Small intestine (tissue), 7 donors: ENCODE data around the gene MMP20. TPM values are rescaled to one million over a fixed set of nuclear protein-coding genes. Genes with fewer than 3 reads are reported as not detected.

ENCODE experiments used
- DNase-seq, 2 donors: peaks; one replicate each; pipeline versions ENCODE4 v3.0.0 to v3.0.0-alpha.2; 2013
- FAIRE-seq: peaks from 2 replicates; lab custom pipeline; 2012; peaks lifted over from hg19 to GRCh38; lab: Jason Lieb, UNC
- H3K27ac ChIP-seq, 3 donors: one replicate each; pipeline ENCODE4 v1.5.1; 2013; ENCODE audit warnings: low read length in 2 of 3, mild to moderate bottlenecking in 2 of 3, control low read depth in 1 of 3, inconsistent platforms in 1 of 3, low read depth in 1 of 3, moderate library complexity in 1 of 3
- H3K27me3 ChIP-seq, 3 donors: one replicate each; pipeline ENCODE4 v1.6.1; 2013; ENCODE audit warnings: low read length in 3 of 3, inconsistent platforms in 1 of 3; ENCODE audit not compliant: control insufficient read depth in 3 of 3, insufficient read depth in 3 of 3
- H3K36me3 ChIP-seq, 3 donors: one replicate each; pipeline ENCODE4 v1.6.1; 2013; ENCODE audit warnings: low read length in 3 of 3, inconsistent platforms in 1 of 3, low read depth in 1 of 3, mild to moderate bottlenecking in 1 of 3, moderate library complexity in 1 of 3; ENCODE audit not compliant: control insufficient read depth in 3 of 3, insufficient read depth in 2 of 3
- H3K4me1 ChIP-seq, 3 donors: one replicate each; pipeline ENCODE4 v1.6.1; 2013; ENCODE audit warnings: low read length in 2 of 3, inconsistent platforms in 1 of 3, low read depth in 1 of 3, mild to moderate bottlenecking in 1 of 3, moderate library complexity in 1 of 3; ENCODE audit not compliant: control insufficient read depth in 3 of 3, insufficient read depth in 2 of 3
- H3K4me3 ChIP-seq, 3 donors: one replicate each; pipeline ENCODE4 v1.5.1; 2013; ENCODE audit warnings: low read length in 3 of 3, control low read depth in 1 of 3, inconsistent platforms in 1 of 3, low read depth in 1 of 3, mild to moderate bottlenecking in 1 of 3, moderate library complexity in 1 of 3
- H3K9me3 ChIP-seq, 2 donors: one replicate each; pipeline ENCODE4 v1.6.1; 2013; ENCODE audit warnings: low read depth in 1 of 2, low read length in 1 of 2; ENCODE audit not compliant: control insufficient read depth in 2 of 2, insufficient read depth in 1 of 2
- WGBS, 3 donors: extraction: QIAGEN DNeasy Blood & Tissue Kit; methylation state at CpG; one replicate each; pipeline ENCODE4 v1.1.7; 2013; 5-methylcytosine and 5-hydroxymethylcytosine counted together
- polyA plus RNA-seq, 4 donors: library from polyadenylated mRNA; stranded (reverse) in 3 of 4; unstranded in 1 of 4; fragments of 200-250 nt in 3 of 4; fragments of 120-200 nt in 1 of 4; gene quantifications; one replicate each; pipeline versions ENCODE4 v1.2.1 to v1.2.3, GENCODE V29; 2013
- donor health status: healthy with polysubstance abuse.
- donor health status: control.
- donor health status: control.
- donor health status: Bipolar disorder and iron deficiency.
- donor health status: healthy.

The MMP20 gene
- polyA plus RNA-seq, 4 donors: 0.03 TPM; not detected in 3

- FAIRE-seq: no peak
- DNase-seq: peak in 1 of 2 donors; percentile 47
- 44 to 54% (median 51%) methylated on average over 2 of the region's 2 CpGs for WGBS, 3 donors
- H3K4me1 ChIP-seq: no peaks in the 10 kb centered on the region
- H3K27me3 ChIP-seq: peaks cover 0 to 2% (median 0%) of the 10 kb centered on the region in 3 donors
- H3K36me3 ChIP-seq: no peaks in the 10 kb centered on the region
- peaks cover 0 to 2% of the 10 kb centered on the region in 2 donors for H3K9me3 ChIP-seq
- H3K27ac ChIP-seq: no peak overlapping the region
- H3K4me3 ChIP-seq: no peak overlapping the region
Observed at GRCh38 chr11:102573851-102574250, 51.3 kb downstream of the MMP20 start.

GRCh38 chr11:102572554-102573220, 52.4 kb downstream of the MMP20 start:
- Histone ChIP-seq H3K36me3 (no peaks in the 10 kb centered on the region), H3K27ac (no peak overlapping the region), H3K9me3 (peaks cover 0 to 9% of the 10 kb centered on the region in 2 donors), H3K27me3 (peaks cover 0 to 2% (median 0%) of the 10 kb centered on the region in 3 donors), H3K4me3 (no peak overlapping the region), H3K4me1 (no peaks in the 10 kb centered on the region)
- 80 to 93% (median 85%) methylated on average over 2 of the region's 2 CpGs for WGBS, 3 donors
- DNase-seq: no peak
- no peak for FAIRE-seq

GRCh38 chr11:102568851-102569250, 56.3 kb downstream of the MMP20 start:
- H3K27me3 ChIP-seq: peaks cover 0 to 2% (median 0%) of the 10 kb centered on the region in 3 donors
- no peak overlapping the region for H3K27ac ChIP-seq
- no peak overlapping the region for H3K4me3 ChIP-seq
- DNase-seq (no peak), FAIRE-seq (no peak)
- H3K4me1 ChIP-seq: peaks cover 0 to under 1% (median 0%) of the 10 kb centered on the region in 3 donors
- peaks cover 0 to 17% of the 10 kb centered on the region in 2 donors for H3K9me3 ChIP-seq
- no peaks in the 10 kb centered on the region for H3K36me3 ChIP-seq
- 65 to 80% (median 65%) methylated on average over 3 of the region's 3 CpGs for WGBS, 3 donors

GRCh38 chr11:102566112-102566511, 59.0 kb downstream of the MMP20 start:
- H3K27me3 ChIP-seq: peaks cover 0 to 13% (median 0%) of the 10 kb centered on the region in 3 donors
- no peak for FAIRE-seq
- WGBS, 3 donors: 8 to 50% (median 33%) methylated on average over 1 of the region's 1 CpG
- peak in 1 of 2 donors; percentile 61 for DNase-seq
- H3K36me3 ChIP-seq: no peaks in the 10 kb centered on the region
- H3K9me3 ChIP-seq: peaks cover 0 to 17% of the 10 kb centered on the region in 2 donors
- H3K27ac ChIP-seq: no peak overlapping the region
- no peak overlapping the region for H3K4me3 ChIP-seq
- H3K4me1 ChIP-seq: peaks cover 0 to 3% (median 0%) of the 10 kb centered on the region in 3 donors

- H3K27me3 ChIP-seq: peaks cover 0 to 11% (median 0%) of the 10 kb centered on the region in 3 donors
- H3K9me3 ChIP-seq: peaks cover 0 to 17% of the 10 kb centered on the region in 2 donors
- peak; percentile 91 for FAIRE-seq
- 15 to 46% (median 30%) methylated on average over 2 of the region's 2 CpGs for WGBS, 3 donors
- H3K4me1 ChIP-seq: peaks cover 0 to 6% (median 3%) of the 10 kb centered on the region in 3 donors
- H3K4me3 ChIP-seq: no peak overlapping the region
- H3K27ac ChIP-seq: no peak overlapping the region
- DNase-seq: peak; percentile 78 to 86
- no peaks in the 10 kb centered on the region for H3K36me3 ChIP-seq
Observed at GRCh38 chr11:102564110-102564509, 61.0 kb downstream of the MMP20 start.

GRCh38 chr11:102561636-102562035, 63.5 kb downstream of the MMP20 start:
- no peak for DNase-seq
- H3K36me3 ChIP-seq: no peaks in the 10 kb centered on the region
- H3K4me1 ChIP-seq: peaks cover 0 to 6% (median 3%) of the 10 kb centered on the region in 3 donors
- H3K27ac ChIP-seq: no peak overlapping the region
- H3K4me3 ChIP-seq: no peak overlapping the region
- peaks cover 0 to 18% (median 1%) of the 10 kb centered on the region in 3 donors for H3K27me3 ChIP-seq
- H3K9me3 ChIP-seq: peaks cover 0 to 13% of the 10 kb centered on the region in 2 donors
- no peak for FAIRE-seq

GRCh38 chr11:102560555-102561011, 64.5 kb downstream of the MMP20 start:
- Histone ChIP-seq H3K9me3 (peaks cover 0 to 5% of the 10 kb centered on the region in 2 donors), H3K4me3 (no peak overlapping the region), H3K4me1 (peaks cover 0 to 6% (median 3%) of the 10 kb centered on the region in 3 donors), H3K36me3 (no peaks in the 10 kb centered on the region), H3K27ac (peak overlapping the region in 2 of 3 donors; percentile 12 to 20), H3K27me3 (peaks cover 0 to 18% (median 2%) of the 10 kb centered on the region in 3 donors)
- no peak for FAIRE-seq
- WGBS, 3 donors: 33 to 43% (median 39%) methylated on average over 6 of the region's 6 CpGs
- peak in 1 of 2 donors; percentile 45 for DNase-seq

GRCh38 chr11:102559839-102560238, 65.3 kb downstream of the MMP20 start:
- H3K27me3 ChIP-seq: peaks cover 0 to 18% (median 2%) of the 10 kb centered on the region in 3 donors
- H3K9me3 ChIP-seq: peaks cover 0 to 5% of the 10 kb centered on the region in 2 donors
- DNase-seq (peak in 1 of 2 donors; percentile 13), FAIRE-seq (no peak)
- no peak overlapping the region for H3K27ac ChIP-seq
- H3K4me1 ChIP-seq: peaks cover 0 to 6% (median 3%) of the 10 kb centered on the region in 3 donors
- no peaks in the 10 kb centered on the region for H3K36me3 ChIP-seq
- H3K4me3 ChIP-seq: no peak overlapping the region
